ENCODE results near the gene CYYR1.
"Not testable (repeated sequence)": the region's sequence is repeated elsewhere in the genome, so short reads cannot be mapped to it uniquely, and the experiment has no call there.

CYYR1 gene

DNA sequence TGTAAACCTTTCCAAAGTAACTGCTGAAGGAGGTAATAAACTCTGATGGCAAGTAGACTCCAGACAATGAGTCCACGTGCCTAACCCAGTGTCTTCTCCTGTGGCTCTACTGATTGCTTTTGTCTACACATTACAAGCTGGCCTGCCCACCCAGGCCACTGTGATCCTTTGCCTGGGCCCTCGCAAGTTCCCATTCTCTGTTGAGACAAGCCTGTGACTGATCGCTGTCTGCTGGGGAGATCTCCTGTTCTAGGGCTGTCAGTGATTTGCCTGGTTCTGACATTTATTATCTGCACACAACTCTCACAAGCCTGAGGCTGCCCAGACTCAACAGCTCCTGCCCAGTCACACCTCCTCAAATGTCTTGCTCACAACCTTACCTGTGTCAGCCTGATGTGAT, 81.4 kb downstream of the CYYR1 start:
- no peak for DNase-seq (ENCODE audit: low read depth in 4 of 4, low spot score in 1 of 4)

DNA sequence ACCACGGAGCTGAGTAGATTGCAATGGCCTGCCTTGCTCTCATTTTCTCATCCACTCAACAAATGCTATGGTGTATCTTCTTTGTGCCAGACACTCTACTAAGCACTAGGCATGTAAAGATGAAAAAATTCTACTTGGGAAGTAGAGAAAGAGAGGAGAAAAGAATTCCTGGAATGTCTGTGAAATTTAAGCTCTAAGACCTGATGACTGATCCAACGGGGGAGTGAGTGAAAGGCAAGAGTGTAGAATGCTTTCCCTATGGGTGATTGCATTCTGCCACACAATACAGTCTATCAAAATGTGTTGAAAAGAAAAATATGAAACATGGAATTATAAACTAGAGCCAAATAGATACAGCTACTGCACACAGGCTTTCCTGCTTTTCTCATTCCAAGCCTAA, 82.3 kb downstream of the CYYR1 start:
- no peak for DNase-seq (ENCODE audit: low read depth in 4 of 4, low spot score in 1 of 4)

DNA sequence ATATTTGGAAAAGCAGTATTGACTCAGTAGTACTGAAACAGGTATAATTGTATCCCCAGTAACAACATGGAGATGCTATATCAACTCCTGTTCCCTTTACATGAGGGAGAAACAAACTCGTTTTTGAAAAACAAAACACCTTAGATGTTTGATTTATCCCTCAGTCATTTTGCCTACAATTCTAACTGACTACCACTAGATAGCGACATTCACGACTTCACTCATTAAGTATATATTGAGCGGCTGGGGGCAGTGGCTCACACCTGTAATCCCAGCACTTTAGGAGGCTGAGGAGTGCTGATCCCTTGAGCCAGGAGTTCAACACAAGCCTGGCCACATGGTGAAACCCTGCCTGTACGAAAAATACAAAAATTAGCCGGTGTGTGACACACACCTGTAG, 83.3 kb downstream of the CYYR1 start:
- no peak for DNase-seq (ENCODE audit: low read depth in 4 of 4, low spot score in 1 of 4)

DNA sequence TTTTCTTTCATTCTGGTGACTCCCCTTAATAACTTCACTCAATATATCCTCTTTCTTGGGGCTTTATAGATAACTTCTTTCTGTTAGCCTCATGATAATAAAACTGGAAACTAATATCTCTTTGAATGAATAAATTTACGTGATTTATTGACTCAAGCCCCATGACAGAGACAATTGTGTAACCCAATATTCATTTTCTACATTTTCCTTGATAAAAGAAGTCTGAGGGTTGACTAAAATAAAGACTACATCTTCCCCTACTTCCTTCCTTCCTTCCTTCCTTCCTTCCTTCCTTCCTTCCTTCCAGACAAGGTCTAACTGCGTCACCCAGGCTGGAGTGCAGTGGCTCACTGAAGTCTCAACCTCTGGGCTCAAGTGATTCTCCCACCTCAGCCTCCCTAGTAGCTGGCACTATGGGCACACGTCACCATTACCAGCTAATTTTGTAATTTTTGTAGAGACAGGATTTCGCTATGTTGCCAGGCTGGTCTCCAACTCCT, 85.1 kb downstream of the CYYR1 start:
- no peak for DNase-seq (ENCODE audit: low read depth in 4 of 4, low spot score in 1 of 4)

DNA sequence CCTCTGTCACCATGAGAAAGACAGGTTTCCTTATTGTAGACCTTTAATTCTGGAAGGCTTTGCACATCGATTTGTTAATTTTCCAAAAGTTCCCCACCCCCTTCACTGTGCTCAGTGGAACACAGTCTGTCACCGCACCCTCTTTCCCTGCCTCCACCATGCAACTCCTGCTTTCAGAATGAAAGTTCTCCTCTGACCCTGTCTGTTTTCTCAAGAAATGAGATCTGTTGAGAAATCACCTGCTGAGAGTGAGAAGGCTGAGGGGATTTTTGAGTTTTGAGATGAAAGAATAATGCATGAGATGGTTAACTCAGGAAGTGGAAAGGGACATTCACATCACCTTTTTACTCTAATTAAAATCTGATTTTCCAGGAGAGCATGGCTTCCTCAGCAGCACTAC, 99.6 kb downstream of the CYYR1 start:
- DNase-seq (ENCODE audit: low read depth in 4 of 4, low spot score in 1 of 4): no peak

DNA sequence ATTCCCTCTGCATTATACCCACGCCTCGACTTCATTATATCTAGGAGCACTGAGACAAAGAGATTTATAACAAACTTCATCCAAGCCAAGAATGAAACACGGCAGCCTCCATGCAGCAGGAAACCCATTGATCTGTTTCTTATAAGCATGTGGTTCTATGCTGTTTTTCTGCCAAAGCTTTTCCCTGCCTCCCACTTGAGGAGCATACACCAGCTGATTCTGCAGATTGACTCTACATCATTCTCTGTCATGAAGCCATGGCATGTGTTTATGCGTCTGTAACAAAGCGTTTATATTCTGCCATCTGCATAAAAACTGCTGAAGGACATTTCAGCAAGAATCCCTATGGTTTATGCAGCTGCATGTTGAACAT, 102.0 kb downstream of the CYYR1 start:
- no peak for DNase-seq (ENCODE audit: low read depth in 4 of 4, low spot score in 1 of 4)

DNA sequence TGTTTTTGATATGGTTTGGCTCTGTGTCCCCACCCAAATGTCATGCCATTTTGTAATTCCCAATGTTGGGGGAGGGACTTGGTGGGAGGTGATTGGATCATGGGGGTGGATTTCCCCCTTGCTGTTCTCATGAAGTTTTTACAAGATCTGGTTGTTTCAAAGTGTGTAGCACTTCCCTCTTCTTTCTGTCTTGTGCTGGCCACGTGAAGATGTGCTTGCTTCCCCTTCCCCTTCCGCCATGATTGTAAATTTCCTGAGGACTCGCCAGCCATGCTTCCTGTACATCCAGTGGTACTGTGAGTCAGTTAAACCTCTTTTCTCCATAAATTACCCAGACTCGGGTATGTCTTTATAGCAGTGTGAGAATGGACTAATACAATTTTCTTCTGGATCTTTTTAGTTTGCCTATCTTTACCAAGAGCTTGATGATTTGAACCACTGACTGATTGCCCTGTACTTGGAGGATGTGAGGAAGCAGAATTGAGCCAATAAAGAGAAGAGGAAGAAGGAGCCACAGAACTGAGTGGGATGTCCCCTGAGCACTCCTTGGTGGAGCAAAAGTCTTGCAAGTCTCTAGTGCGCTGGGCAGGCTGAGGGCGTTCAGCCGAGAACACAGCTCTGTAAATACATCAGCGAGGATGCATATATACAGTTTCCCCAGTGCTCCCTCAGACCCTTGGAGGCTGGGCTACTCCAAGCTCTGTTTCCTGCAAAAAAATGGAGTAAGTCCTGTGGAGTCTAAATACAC, 102.6 kb downstream of the CYYR1 start:
- no peak for DNase-seq (ENCODE audit: low read depth in 4 of 4, low spot score in 1 of 4)

DNA sequence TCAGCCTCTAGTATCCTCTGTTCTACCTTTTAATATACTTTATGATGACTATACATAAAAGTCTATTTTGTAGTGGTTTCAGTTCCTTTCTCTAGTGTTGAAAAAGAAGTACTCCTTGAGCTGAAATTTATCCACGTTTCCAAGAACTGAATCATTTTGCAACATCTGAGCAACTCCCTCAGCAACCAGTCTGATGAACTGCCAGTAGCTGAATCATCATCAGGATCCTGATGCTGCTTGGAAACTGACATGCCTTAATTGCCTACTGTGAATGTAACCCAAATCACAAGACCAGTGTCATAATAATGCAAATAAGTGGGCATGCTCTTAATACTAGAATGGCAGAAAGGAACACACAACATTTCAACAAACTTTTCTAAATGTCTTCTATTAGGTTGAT, 103.3 kb downstream of the CYYR1 start:
- no peak for DNase-seq (ENCODE audit: low read depth in 4 of 4, low spot score in 1 of 4)

DNA sequence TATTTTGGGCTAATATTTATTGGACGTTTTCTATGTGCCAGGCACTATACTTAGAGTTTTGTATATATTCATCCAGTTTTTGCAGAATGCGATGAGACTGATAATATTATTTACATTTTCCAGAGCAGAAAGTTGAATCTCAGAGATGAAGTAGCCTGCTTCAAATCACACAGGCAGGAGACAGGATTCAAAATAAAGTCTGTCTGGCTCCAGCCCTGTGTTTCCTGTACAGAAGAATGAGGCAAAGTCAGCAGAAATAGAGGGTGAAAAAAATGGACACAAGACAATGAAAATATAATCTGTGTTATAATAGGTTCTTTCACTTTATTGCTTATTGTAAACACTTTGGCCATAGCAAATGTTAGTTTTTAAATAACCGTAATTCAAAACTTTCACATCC, 107.2 kb downstream of the CYYR1 start:
- no peak for DNase-seq (ENCODE audit: low read depth in 4 of 4, low spot score in 1 of 4)

DNA sequence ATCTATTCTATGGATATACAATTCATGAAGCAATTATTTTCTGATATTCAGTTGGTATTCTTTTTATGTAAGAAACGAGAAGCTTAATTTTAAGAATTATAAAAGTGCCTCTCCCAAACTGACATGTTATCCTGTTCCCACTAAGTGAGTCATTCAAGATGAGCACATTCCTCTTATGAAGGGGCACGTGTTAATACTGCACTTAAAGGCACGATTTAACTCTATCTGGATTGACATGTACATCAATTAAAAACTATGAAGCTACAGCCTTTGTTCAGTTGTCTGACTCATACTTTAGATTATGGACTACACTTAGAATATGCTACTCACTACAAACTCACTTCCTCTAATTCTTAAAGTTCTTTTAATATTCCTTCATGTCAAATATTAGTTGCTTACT, 111.6 kb downstream of the CYYR1 start:
- no peak for DNase-seq (ENCODE audit: low read depth in 4 of 4, low spot score in 1 of 4)

DNA sequence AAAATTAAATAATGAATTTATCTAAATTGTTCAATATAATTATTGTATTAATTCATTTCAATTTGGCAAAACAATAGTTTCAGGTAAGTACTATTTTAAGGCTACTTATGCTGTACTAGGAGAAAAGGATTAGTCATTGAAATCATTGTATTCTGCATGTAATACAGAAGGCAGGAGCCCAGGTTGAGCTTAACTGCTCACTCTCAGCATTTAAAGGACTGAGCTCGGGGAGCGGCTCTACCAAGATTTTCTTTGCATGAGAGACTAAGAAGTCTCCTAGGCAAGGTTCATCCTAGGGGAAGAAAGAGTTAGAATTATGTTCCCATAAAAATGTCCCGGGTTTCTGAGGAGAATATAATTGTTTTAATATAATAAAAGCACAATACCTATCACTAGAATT, 112.5 kb downstream of the CYYR1 start:
- DNase-seq (ENCODE audit: low read depth in 4 of 4, low spot score in 1 of 4): no peak

DNA sequence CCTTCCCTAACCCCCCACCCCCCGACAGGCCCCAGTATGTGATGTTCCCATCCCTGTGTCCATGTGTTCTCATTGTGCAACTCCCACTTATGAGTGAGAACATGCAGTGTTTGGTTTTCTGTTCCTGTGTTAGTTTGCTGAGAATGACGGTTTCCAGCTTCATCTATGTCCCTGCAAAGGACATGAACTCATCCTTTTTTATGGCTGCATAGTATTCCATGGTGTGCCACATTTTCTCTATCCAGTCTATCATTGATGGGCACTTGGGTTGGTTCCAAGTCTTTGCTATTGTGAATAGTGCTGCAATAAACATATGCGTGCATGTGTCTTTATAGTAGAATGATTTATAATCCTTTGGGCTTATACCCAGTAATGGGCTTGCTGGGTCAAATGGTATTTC, 114.2 kb downstream of the CYYR1 start:
- not testable (repeated sequence) for DNase-seq (ENCODE audit: low read depth in 4 of 4, low spot score in 1 of 4)

DNA sequence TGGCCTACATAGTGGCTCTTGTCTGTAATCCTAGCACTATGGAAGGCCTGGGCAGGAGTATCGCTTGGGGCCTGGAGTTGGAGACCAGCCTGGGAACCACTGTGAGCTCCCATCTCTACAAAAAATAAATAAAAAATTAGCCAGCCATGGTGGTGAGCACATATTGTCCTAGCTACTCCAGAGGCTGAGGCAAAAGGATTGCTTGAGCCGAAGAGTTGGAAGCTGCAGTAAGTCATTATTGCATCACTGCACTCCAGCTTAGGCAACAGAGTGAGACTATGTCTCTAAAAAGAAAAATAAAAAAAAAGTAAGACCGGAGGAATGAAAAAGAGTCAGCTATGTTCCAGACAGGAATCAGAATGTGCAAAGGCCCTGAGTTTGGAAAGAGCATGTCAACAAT, 115.3 kb downstream of the CYYR1 start:
- no peak for DNase-seq (ENCODE audit: low read depth in 4 of 4, low spot score in 1 of 4)

DNA sequence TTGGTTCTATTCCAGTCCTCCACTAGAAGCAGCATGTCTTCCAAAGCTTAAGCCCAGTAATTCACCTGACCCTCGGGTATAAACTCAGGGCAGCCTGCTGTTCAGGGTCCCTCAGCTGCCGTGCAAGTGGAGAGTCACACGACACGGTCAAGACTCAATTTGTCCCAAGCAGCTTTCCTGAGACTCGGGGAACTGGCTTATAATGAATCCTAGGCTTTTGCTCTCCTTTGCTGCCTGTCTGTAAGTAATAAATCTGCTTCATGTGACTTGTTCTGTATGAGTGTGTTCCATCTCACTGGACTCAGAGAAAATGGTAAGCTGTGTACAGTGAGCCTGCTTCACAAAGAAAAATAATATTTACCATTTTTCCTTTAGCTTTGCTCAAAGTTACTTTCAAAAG, 119.8 kb downstream of the CYYR1 start:
- no peak for DNase-seq (ENCODE audit: low read depth in 4 of 4, low spot score in 1 of 4)

DNA sequence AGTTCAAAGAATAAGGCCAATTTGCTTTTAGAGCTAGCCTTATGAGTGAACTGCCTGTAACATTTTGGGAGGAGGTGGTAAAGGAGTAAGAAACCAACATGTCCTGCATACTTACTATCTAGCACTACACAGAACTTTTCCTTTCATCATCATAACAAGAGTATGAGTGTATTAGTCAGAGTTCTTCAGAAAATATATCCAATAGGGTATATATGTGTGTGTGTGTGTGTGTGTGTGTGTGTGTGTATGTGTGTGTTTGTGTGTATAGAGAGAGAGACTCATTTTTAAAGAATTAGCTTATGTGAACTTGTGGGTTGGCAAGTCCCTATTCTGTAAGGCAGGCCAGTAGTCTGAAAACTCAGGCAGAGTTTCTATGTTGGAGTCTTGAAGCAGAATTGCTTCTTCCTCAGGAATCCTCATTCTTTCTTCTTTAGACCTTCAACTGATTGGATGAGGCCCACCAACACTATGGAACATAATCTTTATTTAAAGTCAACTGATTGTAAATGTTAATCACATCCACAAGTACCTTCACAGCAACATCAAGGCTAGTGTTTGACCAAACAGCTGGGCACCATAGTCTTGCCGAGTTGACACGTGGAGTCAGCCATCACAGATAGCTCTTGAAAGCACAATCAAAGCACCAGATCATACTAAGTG, 121.9 kb downstream of the CYYR1 start:
- no peak for DNase-seq (ENCODE audit: low read depth in 4 of 4, low spot score in 1 of 4)

DNA sequence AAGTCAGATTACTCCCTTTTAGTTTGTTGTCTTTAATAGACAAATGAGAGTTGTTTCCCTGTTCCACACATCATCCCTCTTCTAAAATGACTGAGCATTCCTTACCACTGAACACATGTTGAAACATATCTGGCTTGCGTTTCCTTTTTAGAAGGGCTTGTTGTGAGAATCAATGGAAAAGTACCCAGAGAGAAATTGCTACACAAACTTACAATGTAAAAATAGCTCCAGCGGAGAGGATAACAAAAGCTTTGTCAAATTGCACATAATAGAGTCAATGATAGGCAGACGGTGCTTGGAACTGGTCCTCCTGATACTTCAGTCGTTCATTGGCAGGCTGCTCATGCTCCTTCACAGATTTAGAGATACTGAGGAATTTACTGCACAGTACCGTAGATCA, 123.9 kb downstream of the CYYR1 start:
- no peak for DNase-seq (ENCODE audit: low read depth in 4 of 4, low spot score in 1 of 4)

DNA sequence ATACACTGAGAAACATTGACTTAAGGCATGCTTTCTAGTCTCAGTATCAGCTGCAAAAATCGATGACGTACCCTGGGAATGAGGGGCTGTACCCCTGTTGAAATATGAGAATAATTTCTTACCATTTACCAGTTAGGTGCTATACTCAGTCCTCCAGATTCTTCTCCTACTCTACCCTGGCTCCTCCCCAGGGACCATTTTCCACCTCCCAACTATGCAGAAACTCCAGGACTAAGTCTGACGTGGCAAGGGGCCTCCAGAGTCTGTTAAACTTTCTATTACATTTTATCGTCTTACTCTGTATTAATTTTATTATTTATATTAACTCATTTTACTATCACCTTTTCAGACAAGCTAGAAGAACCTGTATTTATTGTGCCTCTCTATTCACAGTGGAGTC, 124.3 kb downstream of the CYYR1 start:
- DNase-seq (ENCODE audit: low read depth in 4 of 4, low spot score in 1 of 4): no peak

DNA sequence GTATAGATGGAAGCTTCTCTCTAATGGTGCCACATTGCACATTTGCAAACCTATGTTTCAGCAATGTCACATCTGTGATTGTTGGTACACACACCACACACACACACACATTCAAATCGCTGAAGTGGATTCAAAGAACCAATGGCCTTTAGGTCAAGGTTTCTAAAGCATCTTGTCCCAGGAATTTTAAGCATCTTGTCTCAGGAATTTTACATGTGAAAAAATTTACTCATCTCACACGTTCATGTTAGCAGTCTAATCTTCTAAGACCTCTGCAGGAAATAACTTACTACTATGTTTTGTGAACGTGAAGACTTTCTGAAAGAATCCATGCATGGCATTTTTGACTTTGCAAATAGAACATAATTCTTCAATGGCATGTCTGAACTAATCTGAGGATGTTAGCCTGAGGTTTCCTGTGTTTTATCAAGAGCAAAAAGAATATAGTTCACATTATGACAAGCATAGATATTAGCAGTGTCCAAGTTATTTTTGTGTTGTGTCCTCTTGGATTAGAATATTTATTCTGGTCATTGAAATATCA, 125.1 kb downstream of the CYYR1 start:
- DNase-seq (ENCODE audit: low read depth in 4 of 4, low spot score in 1 of 4): no peak

DNA sequence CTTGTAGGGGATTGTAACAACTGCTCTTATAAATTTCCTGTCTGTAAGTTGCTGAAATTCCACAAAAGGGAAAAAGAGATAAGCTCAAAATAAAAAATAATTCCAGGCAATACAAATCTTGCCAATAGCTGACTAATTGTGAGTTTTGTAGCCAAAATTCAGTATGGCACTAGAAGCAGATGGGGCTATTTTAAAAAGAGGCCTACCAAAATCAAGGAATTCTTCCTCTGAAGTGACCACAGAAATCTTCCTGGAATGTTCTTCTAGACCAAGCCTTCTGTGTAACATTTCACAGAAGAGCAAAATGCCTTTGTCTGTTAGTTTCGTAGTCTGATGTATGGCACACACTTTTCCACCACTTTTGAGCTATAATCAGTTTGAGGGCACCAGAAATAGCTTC, 127.6 kb downstream of the CYYR1 start:
- DNase-seq (ENCODE audit: low read depth in 4 of 4, low spot score in 1 of 4): no peak

DNA sequence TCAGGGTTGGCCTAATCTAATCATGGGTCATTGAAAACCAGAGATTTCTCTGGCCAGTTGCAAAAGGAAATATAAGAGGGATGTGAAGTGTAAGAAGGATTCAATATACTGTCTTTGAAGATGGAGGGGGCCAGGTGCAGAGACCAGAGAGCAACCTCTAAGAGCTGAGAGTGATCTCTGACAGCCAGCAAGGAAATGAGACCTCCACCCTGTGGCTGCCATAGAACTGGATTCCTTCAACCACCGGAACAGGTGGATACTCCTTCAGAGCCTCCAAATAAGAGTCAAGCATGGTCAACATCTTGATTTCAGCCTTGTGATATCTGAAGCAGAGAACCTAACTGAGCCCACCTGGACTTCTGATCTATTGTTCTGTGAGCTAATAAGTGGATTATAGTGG, 128.4 kb downstream of the CYYR1 start:
- DNase-seq (ENCODE audit: low read depth in 4 of 4, low spot score in 1 of 4): no peak

DNA sequence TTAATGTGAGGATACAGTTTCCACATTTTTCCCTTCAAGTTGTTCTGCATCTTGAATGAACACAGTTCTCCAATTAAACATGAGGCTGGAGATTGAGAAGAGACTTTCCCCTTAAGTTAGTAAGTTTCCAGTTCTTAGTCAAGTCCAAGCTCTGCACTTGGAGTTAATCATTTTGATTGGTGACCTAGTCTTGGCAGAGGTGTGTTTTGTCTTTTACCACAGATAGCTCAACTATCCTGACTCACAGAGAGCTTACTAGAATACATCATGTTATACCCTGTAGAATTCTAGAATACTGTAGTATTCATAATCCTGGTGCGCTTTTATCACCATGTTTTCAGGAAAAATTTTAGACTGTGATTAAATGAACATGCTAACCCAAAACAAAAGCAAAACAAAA, 129.2 kb downstream of the CYYR1 start:
- DNase-seq (ENCODE audit: low read depth in 4 of 4, low spot score in 1 of 4): no peak

DNA sequence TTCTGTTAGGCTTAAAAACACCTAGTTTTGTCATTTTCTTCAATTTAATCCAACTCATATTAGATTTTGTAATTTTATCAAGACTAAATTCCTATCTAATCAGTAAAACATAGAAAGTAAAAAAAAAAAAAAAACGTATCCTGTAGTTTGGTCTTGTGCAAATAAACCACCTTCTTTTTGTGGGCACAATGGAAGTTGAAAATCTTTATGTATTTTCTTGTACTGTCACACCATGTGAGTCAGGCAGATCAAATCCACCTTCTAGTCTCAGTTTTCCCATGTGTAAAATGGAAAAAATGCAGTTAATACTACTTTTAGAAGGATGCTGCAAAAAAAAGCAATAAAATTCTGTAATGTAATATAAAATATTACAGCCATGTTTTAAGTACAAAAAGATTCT, 129.8 kb downstream of the CYYR1 start:
- DNase-seq (ENCODE audit: low read depth in 4 of 4, low spot score in 1 of 4): no peak

DNA sequence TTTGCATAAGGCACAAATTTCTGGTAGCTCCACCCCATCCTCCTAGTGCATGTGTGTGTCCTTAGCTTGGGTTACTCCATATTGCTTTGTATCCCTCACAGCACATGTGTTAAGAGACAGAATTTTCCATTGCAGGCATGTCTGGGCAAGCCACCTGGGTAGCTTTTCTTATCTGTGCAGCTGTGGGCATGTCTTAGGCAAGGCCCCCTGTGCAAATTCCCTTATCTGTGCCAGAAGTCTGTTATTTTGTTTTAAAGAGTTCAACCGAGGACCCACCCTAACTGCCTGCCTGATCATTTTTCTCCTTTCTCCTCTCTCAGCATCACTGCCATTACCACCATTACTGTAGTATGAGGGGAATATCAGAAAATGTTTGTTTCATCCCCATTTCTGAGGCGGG, 131.9 kb downstream of the CYYR1 start:
- no peak for DNase-seq (ENCODE audit: low read depth in 4 of 4, low spot score in 1 of 4)

All from stimulated activated CD4-positive, alpha-beta T cell treated with anti-CD3 and anti-CD28 coated beads, Interleukin-1b, Interleukin-23, amount 100 ng/mL, for 24 hours (primary cell).